SK-N-SH treated with all-trans-retinoic acid at 6 μM for 48 hours (cell line): ENCODE results near the gene ST3GAL4.
"Not testable (repeated sequence)": the region's sequence is repeated elsewhere in the genome, so short reads cannot be mapped to it uniquely, and the experiment has no call there.

Experiments
- ISL1 ChIP-seq: fragments of 250-450 bp; sonication (Bioruptor Pico); IDR thresholded peaks from 2 replicates; pipeline ENCODE4 v2.1.2; 2022; ENCODE audit warnings: mild to moderate bottlenecking, moderate library complexity
- PPARA ChIP-seq: fragments of 250-450 bp; sonication (Bioruptor Pico); IDR thresholded peaks from 2 replicates; pipeline ENCODE4 v1.5.0; 2020; ENCODE audit warnings: mild to moderate bottlenecking, borderline replicate concordance
- RARB ChIP-seq: fragments of 250-450 bp; sonication (Bioruptor Pico); IDR thresholded peaks from 2 replicates; pipeline ENCODE4 v1.8.0; 2021; ENCODE audit warnings: mild to moderate bottlenecking, moderate library complexity
- TF ChIP-seq, protein P1 (sequence below): fragments of 250-450 bp; sonication (Bioruptor Pico); IDR thresholded peaks from 2 replicates; pipeline ENCODE4 v1.5.0; 2020; ENCODE audit warnings: mild to moderate bottlenecking, moderate library complexity

DNA sequence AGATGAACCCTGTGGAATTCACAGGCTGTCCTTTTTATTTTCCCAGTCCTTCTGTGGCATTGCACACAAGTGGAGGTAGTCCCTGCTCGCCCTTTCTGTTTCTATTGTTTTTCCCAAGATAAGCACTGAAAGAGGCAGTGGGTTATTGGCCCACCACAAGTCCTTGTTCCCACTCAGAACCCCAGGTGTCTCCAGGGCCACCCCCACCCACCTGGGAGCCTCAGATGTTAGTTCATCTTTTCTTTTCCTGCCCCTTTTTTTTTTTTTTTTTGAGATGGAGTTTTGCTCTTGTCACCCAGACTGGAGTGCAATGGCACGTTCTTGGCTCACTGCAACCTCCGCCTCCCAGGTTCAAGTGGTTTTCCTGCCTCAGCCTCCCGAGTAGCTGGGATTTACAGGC is 46.7 kb upstream of the ST3GAL4 start:
- TF ChIP-seq ISL1, RARB, PPARA (CRISPR knock-in tag): not testable (repeated sequence)
- TF ChIP-seq, protein P1, sequence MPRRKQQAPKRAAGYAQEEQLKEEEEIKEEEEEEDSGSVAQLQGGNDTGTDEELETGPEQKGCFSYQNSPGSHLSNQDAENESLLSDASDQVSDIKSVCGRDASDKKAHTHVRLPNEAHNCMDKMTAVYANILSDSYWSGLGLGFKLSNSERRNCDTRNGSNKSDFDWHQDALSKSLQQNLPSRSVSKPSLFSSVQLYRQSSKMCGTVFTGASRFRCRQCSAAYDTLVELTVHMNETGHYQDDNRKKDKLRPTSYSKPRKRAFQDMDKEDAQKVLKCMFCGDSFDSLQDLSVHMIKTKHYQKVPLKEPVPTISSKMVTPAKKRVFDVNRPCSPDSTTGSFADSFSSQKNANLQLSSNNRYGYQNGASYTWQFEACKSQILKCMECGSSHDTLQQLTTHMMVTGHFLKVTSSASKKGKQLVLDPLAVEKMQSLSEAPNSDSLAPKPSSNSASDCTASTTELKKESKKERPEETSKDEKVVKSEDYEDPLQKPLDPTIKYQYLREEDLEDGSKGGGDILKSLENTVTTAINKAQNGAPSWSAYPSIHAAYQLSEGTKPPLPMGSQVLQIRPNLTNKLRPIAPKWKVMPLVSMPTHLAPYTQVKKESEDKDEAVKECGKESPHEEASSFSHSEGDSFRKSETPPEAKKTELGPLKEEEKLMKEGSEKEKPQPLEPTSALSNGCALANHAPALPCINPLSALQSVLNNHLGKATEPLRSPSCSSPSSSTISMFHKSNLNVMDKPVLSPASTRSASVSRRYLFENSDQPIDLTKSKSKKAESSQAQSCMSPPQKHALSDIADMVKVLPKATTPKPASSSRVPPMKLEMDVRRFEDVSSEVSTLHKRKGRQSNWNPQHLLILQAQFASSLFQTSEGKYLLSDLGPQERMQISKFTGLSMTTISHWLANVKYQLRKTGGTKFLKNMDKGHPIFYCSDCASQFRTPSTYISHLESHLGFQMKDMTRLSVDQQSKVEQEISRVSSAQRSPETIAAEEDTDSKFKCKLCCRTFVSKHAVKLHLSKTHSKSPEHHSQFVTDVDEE = not testable (repeated sequence)
